Stimulated activated CD4-positive, alpha-beta T cell treated with anti-CD3 and anti-CD28 coated beads, Interleukin-2, amount 100 ng/mL, for 4 hours (primary cell): ENCODE results near the gene NBPF3.
"Not testable (repeated sequence)": the region's sequence is repeated elsewhere in the genome, so short reads cannot be mapped to it uniquely, and the experiment has no call there.

Experiments used
- DNase-seq: peaks from one replicate; pipeline ENCODE4 v3.0.0-alpha.2; 2020; ENCODE audit warnings: low read depth

NBPF3 gene

DNA sequence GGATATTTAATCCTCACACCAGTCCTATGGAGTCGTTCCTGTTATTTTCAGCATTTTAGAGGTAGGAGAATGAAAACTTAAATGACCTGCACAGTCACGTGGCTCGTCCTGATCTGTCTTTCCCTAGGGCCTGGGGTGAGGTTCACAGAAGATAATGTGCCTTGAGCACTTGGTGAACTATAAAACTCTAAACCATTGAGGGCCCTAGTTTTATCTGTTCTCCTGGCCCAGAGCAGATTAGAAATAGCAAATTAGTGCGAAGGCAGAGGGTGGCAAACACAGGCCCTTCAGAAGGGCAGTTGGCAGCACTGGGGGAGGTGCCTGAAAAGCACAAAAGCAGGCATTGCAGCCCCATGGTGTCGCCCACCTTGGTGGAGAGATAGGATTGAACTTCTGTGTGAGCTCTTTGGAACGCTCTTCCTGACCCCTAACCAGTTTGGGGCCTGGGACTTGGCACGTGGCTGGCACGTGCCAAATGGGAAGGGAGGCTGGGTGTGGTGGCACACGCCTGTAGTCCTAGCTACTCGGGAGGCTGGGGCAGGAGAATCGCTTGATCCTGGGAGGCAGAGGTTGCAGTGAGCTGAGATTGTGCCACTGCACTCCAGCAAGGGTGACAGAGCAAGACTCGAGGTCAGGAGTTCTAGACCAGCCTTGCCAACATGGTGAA, 1.2 kb upstream of the NBPF3 start:
- not testable (repeated sequence) for DNase-seq

DNA sequence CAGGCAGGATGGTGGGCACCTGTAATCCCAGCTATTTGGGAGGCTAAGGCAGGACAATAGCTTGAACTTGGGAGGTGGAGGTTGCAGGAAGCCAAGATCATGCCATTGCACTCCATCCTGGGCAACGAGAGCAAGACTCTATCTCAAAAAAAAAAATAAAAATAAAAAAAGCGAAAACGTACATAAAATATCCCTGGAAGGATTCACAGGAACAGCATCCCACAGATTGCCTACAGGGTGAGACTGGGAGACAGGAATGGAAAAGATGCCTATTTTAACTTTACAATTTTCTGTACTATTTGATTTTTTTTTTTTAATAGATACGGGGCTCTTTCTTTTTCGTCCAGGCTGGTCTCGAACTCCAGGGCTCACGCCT, 604 bp upstream of the NBPF3 start:
- DNase-seq = no peak

DNA sequence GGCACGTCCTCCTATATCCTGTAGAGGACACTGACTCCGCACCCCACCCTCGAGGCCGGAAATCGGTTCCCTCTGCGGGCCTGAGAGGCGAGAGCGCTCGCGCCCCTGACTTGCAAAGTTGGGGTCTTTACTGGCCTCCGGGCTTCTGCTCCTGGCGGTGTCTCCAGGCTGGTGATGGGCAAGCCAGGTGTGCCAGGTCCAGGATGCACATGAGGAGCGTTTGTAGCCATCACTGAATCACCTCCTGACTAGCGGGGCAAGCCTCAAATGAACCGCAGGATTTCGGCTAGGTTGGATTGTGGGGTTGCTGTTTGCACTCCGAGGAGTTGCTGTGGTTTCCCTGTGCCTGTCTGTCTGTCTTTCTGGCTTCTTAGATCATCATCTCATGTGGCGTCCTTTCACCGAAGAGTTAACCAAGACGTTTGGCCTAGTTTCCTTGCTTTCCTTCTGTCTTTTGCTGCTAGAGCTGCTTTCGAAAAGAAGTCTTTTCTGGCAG, 741 bp downstream of the NBPF3 start:
- DNase-seq = not testable (repeated sequence)

DNA sequence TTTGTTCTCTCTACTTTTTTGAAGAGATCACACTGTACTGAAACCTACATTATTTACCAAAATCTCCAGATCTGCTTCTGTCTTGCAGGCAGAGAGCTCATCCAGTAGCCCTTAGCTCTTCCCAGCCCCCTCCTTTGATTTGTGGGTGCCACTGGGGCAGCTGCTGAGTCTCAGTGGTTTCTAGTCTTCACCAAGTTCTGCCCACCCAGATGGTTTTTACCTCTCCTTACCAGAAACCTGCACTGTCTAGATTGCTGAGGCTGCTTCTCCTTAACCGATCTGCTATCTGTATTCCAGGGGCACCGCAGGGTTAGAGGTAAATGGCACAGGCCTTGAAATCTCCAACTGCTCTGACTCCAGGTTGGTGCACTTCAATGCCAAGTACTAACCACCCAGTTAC, 6.7 kb downstream of the NBPF3 start:
- DNase-seq = not testable (repeated sequence)

DNA sequence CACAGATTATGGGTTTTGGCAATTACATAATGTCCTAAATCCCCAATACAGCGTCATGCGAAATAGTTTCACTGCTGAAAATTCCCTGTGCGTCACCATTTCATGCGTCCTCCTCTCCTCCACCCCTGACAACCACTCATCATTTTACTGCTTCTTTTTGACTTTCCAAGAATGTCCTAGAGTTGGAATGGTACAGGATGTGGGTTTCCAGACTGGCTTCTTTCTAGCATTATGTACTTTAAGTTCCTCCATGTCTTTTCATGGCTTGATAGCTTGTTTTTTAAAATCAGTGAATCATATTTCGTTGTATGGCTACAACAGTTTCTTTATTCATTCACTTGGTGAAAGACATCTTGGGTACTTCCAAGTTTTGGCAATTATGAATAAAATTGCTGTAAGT, 7.4 kb downstream of the NBPF3 start:
- no peak for DNase-seq

DNA sequence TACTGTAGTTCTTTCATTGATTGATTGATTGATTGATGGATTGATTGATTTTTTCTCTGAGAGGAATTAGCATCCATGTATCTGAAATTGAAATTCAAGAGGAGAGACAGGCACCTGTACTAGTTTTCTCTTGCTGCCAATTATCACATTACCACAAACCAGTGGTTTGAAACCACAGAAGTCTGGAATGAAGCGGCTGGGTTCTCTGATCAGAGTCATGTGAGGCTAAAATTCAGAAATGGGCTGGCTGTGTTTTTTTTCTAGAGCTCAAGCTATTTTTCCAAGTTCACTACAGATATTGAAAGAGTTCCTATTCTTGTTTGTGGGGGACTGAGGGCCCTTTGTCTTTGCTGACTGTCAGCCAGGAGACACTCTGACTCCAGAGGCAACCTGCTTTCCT, 10.0 kb downstream of the NBPF3 start:
- DNase-seq = no peak

DNA sequence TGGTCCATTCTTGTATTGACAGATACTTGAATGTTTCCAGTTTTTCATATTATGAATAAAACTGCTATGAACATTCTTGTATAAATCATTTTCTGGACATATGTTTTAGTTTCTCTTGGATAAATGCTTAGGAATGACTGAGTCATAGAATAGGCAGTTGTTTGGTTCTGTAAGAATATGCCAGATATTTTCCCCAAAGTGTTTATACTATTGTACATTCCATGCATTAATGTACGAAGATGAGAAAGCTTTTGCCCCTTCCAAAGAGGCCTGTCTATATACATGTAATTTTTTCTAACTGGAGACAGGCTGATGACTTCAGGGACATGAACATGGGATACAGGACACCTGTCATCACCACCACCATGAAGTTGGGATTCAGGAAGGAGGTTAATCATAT, 11.3 kb downstream of the NBPF3 start:
- DNase-seq = no peak

DNA sequence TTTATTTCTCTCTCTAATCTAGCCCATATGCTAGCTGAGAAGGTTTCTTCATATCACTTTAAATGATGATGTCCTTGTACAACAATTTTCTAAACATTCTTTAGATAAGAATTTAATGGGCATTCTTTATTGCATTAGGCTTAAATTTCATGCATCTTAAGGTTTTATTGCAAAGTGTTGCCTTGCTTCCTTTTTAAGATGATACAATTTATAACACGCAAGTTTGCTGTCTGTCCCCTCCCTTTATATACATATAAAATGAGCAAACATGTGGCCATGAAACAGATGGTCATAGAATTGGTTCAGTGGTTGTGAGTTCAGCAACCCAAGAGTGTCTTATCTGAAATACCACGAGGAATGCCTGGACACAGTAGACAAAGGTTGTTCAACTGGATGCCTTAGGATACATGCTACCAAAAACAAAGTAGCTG, 12.1 kb downstream of the NBPF3 start:
- DNase-seq = no peak

DNA sequence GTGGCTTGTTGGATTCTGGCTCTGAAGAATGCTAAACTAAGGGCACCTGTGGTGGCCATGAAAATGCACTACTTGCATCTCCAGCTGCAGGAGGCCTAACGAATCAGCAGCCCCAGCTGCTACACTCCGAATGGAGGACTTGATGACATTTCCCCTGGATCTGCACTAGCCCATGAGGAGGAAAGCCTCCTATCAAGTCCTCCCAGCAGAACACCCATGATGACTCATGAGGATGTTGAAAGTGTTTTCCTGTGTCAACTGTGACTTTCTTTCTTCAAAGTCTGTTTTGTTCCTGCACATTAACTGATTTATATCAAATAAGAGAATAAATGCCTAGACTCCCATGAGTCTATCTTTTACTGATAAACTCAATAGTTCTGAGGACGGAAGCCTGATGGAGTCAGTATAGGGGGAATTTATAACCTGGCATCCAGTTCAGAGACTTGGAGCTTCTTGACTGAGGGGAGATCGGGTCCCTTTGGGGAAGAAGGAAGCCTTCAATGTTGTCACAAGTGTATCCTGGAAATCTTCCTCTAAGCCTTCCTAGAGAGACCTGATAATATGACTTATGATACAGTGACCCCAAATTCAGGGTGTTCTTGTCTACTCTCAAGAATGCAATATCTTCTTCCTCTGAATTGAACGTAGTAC, 14.2 kb downstream of the NBPF3 start:
- DNase-seq = not testable (repeated sequence)

DNA sequence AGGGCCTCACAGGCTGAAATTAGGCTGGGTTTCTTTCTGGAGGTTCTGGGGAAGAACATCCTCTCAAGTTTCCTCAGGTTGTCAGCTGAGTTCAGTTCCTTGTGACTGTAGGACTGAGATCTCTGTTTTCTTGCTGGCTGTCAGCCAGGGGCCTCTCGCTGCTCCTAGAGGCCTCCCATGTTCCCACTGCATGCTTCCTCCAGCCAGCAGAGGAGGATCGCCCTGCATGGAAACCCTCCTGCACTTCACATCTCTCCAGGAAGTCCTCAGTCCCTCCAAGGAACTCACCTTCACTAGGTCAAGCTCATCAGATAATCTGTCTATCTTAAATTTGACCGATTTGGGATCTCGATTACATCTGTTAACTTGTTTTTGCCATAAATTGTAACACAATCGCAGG, 15.0 kb downstream of the NBPF3 start:
- DNase-seq = not testable (repeated sequence)

DNA sequence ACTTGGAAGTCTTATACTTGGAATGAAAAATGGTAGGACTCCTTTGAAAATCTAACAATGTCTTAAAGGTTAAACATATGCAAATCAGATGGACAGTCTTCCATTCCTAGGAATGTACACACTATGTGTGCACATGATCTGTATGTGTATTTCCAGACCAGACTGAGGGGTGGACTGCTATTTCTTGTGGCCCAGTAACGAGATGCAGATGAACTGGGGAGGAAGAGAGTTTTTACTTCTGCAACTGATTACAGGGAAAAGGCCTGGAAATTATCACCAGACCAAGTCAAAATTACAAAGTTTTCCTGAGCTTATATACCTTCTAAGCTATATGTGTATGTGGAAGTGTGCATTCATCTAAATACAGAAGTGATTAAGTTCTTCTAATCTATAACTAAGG, 17.7 kb downstream of the NBPF3 start:
- DNase-seq = no peak

DNA sequence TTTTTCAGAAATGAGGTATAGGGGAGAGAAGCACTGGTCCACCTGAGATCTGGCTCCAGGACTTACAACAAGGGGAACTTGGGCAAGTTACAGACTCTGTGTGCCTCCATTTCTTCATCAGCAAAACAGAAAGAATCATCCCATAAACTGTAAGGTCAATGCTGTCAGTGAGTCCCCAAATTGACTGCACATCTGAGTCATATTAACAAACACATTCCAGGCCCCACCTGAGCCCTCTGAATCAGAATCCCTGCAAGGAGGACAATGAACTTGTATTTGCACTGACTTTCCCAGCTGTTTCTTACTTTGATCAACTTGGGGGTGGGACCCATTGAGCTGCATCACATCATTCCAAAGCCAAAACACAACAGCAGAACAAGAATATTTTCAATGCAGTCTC, 25.2 kb downstream of the NBPF3 start:
- DNase-seq = not testable (repeated sequence)

DNA sequence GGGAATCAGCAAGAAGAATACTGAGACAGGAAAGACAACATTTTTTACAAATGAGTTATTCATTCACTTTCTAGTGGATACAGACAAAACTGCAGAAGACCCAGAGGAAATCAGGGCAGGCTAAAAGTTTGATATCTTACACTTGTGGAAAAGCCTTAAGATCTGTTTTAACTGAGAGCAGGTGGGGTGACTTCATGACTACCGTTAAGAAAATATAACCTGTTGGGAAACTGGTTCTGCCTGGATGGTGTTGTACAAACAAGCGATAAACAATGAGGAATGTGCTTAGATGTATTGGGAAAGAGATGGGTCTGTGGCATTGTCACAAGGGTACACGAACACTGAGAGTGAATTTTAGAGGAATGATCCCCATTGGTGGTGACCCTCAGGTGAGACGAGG, 28.0 kb downstream of the NBPF3 start:
- DNase-seq = not testable (repeated sequence)

DNA sequence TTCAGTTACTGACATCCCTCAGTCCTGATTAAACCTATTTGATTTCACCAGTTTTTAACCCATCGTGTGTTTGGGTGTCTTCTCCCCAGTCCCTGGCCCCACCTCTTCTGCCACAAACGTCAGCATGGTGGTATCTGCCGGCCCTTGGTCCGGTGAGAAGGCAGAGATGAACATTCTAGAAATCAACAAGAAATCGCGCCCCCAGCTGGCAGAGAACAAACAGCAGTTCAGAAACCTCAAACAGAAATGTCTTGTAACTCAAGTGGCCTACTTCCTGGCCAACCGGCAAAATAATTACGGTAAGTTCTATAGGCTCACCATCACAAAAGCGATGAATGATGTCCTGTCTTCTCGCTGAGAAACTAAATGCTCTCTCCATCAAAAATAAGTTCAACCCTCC, 28.7 kb downstream of the NBPF3 start:
- no peak for DNase-seq

DNA sequence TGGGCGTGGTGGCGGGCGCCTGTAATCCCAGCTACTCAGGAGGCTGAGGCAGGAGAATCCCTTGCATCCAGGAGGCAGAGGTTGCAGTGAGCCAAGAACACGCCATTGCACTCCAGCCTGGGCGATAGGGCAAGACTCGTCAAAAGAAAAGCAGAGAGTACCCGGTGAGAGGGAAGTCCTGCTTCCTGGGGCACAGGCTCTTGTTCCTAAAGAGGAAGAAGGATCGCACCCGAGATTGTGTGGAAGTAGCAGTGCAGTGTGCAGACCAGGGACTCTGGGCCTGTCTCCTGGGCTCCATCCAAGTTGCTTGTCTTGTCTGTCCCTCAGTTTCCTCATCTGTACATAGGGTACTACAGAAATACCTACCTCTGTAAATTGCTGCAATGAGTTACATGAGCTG, 29.6 kb downstream of the NBPF3 start:
- DNase-seq = no peak

DNA sequence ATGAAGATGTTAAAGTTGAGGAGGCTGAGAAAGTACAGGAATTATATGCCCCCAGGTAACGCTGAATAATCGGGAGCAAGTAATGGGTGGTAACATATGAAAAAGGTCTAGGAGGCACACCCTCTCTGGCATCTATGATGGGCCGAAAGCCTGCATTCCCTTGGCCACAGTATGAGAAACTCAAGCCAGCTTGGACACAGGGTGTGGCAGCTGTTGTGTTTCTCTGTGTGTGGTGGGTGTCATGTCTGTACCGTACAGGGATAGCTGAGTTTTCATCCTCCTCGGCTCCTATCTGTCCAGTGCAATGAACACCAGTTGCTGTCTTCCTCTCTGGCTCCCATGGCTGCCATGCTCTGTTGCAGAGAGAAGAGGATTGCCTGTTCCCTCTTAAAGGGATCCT, 32.9 kb downstream of the NBPF3 start:
- DNase-seq = no peak

DNA sequence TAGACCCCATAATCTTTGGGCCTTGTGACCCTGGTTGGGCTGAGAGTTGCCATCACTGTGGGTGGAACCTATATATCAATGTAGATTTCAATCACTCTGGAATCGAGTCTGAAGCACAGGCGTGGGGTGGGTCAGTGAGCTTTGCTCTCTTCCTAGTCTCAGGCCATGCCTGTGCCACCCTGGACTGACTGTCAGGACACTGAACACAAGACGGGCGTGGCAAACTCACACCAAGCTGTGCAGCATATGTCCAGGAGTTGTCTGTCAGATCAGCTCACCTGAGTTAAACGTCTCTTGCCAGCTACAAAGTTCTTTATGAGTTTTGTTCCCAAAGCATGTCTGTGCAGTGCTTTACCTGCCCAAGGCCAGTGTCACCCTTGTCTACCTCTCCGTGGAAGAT, 38.4 kb downstream of the NBPF3 start:
- no peak for DNase-seq

DNA sequence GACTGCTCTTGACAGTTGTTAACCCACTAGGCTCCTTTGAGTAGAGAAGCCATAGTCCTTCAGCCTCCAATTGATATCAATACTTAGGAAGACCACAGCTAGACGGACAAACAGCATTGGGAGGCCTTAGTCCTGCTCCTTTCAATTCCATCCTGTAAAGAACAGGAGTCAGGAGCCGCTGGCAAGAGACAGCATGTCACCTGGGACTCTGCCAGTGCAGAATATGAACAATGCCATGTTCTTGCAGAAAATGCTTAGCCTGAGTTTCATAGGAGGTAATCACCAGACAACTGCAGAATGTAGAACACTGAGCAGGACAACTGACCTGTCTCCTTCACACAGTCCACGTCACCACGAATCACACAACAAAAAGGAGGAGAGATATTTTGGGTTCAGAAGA, 43.9 kb downstream of the NBPF3 start:
- DNase-seq = not testable (repeated sequence)

DNA sequence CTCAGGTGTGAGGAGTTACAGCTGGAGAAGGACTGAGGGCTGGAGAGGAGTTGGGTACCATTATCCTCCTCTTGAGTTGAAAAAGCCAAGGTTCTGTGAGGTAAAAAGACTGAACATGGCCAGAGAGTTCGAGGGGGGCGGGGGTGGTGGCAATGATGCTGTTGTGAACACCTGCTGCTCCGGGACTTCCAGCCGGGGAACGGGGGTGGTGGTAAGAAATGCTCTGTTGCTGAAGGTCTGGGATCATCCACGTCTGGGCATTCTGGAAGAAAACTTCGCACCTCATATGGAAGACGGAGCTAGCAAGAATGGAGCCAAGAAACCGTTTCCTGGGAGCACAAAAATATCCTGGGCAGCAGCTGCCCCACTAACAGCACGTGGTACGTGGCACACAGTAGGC, 49.2 kb downstream of the NBPF3 start:
- DNase-seq = no peak

DNA sequence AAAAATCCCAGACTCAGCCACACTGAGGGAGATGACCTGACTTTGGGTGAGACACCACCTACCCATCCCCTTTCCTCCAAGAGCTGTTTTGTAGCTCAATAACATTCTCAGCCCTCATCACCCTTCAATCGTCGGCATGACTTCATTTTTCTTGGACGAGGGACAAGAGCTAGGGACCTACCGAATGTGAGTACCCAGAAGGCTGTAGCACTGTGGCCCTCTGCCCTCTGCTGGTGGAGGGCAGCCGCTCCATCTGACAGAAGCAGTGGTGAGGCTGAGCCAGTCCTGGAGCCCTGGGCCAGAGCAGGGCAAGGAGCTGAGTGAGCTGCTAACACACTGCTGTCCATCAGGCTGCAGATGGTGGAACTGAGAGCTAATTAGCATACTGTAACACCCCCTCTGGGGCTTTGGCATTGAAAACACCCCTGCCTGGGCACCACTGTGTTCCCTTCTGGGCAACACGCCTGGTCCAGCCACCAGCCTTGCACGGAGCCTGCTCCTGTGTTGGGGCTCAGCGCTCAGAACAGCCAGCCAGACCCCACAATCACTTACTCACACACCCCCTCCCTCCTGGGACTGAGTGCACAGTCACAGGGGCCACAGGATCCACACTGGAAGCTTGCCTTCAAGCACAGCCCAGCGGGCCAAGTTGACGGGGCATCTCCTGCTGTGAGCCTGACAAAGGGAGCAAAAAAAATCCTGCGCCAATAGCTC, 51.0 kb downstream of the NBPF3 start:
- DNase-seq = no peak

DNA sequence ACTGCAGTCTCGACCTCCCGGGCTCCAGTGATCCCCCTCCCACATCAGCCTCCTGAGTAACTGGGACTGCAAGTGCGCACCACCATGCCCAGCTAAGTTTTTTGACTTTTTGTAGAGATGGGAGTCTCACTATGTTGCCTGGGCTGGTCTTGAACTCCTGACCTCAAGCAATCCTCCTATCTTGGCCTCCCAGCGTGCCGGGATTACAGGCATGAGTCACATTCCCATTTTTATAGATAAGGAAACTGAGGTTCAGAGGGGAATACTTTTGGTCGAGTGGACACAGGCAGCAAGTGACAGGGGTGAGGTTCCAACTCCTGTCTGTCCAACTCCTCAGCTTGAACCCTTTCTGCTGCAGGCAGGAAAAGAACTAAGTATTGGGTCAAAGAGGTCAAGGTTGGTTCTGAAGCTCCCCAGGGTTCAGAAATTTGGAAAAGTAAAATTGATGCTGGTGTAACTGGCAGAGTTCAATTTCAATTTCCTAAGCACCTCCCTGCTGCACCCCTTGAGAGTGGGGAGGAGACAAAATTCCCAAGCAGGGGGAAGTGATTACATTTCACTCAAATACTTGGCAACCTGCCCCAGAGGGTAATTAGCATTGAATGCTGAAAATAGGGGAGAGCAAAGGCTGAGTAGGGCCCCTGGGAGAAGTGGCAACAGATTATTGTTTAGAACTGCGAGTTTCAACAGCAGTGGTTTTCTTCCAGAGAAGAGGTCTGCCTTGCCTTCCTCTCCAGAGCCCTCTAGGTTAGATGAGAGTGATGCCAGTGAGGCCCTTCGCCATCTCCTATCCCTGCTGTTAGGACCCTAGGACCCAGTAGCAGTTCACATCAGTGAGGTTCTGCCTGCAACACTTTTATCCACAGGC, 51.8 kb downstream of the NBPF3 start:
- no peak for DNase-seq

DNA sequence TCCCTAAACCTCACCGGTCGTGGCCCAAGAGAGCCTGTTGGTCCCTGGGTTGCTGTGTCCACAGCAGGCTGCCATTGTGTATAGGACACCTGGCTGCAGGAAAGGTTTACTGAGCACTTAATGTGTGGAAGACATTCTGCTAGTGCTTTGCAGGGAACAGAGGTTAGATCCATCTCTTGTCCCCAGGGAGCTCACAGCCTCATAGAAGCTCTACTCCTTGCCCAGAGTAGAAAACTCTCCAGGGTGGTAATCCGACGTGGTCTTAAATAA, 52.4 kb downstream of the NBPF3 start:
- DNase-seq = no peak

DNA sequence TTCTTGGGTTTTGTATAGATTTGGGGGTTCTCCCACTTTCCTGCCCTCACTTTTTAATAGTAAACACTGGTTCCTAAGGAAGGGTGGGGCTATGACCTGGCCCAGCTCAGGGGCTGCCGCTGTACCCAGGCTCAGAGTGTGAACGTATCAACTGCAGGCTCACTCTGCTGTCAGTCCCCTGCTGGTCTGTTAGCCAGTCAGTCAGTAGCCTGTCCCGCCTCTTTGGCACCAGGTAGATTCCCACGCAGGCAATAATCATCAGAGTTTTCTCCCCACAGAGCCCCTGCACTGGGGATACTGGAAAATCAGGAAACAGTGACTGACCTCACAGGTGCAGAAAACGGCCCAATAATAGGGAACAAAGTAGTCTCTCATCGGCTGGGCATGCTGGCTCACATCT, 54.3 kb downstream of the NBPF3 start:
- DNase-seq = no peak
